WTC11 (cell line): ENCODE measurements around the gene ANO3. TPM values are rescaled to one million over a fixed set of nuclear protein-coding genes. Genes with fewer than 3 reads are reported as not detected.

Source experiments
- ATAC-seq: fragments of 200-7000 bp; cut with Tn5 transposase; 2 replicates; pipeline ENCODE4 v1.10.0; 2021; ENCODE audit warnings: mild to moderate bottlenecking, moderate library complexity
- CTCF ChIA-PET: fragments of 300-600 bp; sonication (Branson Sonifier 250); formaldehyde crosslinking; loops from one replicate; lab custom pipeline; 2021; ENCODE audit warnings: antibody characterized with exemption; lab: Charles Lee
- POLR2A ChIA-PET: fragments of 350-600 bp; sonication (Branson Sonifier 250); formaldehyde crosslinking; loops from one replicate; lab custom pipeline; 2021; ENCODE audit warnings: antibody characterized with exemption; lab: Charles Lee
- DNase-seq: peaks from one replicate; pipeline ENCODE4 v3.0.0; 2021; ENCODE audit warnings: low spot score
- H3K27ac Mint-ChIP-seq: 2 replicates; pipeline ENCODE4 v1.8.0; 2021; ENCODE audit warnings: mixed read lengths
- H3K27me3 Mint-ChIP-seq: 2 replicates; pipeline ENCODE4 v1.8.0; 2021; ENCODE audit warnings: low read depth, mild to moderate bottlenecking, moderate library complexity, mixed read lengths
- H3K36me3 Mint-ChIP-seq: 2 replicates; pipeline ENCODE4 v1.8.0; 2021; ENCODE audit warnings: mixed read lengths
- H3K4me1 Mint-ChIP-seq: 2 replicates; pipeline ENCODE4 v1.8.0; 2022; ENCODE audit warnings: mixed read lengths
- H3K4me3 Mint-ChIP-seq: 2 replicates; pipeline ENCODE4 v1.8.0; 2021; ENCODE audit warnings: mild to moderate bottlenecking, moderate library complexity, mixed read lengths
- H3K9me3 Mint-ChIP-seq: 2 replicates; pipeline ENCODE4 v1.8.0; 2021; ENCODE audit warnings: mixed read lengths
- AFF4 ChIP-seq: sonication (generic); formaldehyde crosslinking; IDR thresholded peaks from 2 replicates; pipeline ENCODE4 v1.8.1; 2023; ENCODE audit warnings: mild to moderate bottlenecking, missing genetic modification reagents, borderline replicate concordance
- ATF6 ChIP-seq: sonication (generic); formaldehyde crosslinking; IDR thresholded peaks from 2 replicates; pipeline ENCODE4 v1.8.1; 2023; ENCODE audit warnings: mild to moderate bottlenecking, missing genetic modification reagents
- CTCF ChIP-seq: fragments of 200-600 bp; IDR thresholded peaks from 2 replicates; pipeline ENCODE4 v1.8.0; 2022; ENCODE audit warnings: antibody characterized with exemption
- FOXP4 ChIP-seq: sonication (generic); formaldehyde crosslinking; IDR thresholded peaks from 2 replicates; pipeline ENCODE4 v1.8.0; 2022; ENCODE audit warnings: mild to moderate bottlenecking, missing genetic modification reagents
- GTF2I ChIP-seq: fragments of 250-450 bp; sonication (Bioruptor Pico); conservative IDR thresholded peaks from 2 replicates; pipeline ENCODE4 v1.4.0; 2021; ENCODE audit warnings: mild to moderate bottlenecking
- KAT7 ChIP-seq: sonication (generic); formaldehyde crosslinking; IDR thresholded peaks from 2 replicates; pipeline ENCODE4 v1.8.1; 2023; ENCODE audit warnings: missing genetic modification reagents, mild to moderate bottlenecking, borderline replicate concordance
- OVOL2 ChIP-seq: fragments of 250-450 bp; sonication (Bioruptor Pico); IDR thresholded peaks from 2 replicates; pipeline ENCODE4 v1.9.0; 2021; ENCODE audit warnings: mild to moderate bottlenecking, borderline replicate concordance
- PRDM15 ChIP-seq: sonication (generic); formaldehyde crosslinking; IDR thresholded peaks from 2 replicates; pipeline ENCODE4 v1.8.0; 2022; ENCODE audit warnings: missing genetic modification reagents
- SP1 ChIP-seq: sonication (generic); formaldehyde crosslinking; conservative IDR thresholded peaks from 2 replicates; pipeline ENCODE4 v1.8.1; 2022; ENCODE audit warnings: missing genetic modification reagents
- ZBTB21 ChIP-seq: sonication (generic); formaldehyde crosslinking; IDR thresholded peaks from 2 replicates; pipeline ENCODE4 v1.8.1; 2023; ENCODE audit warnings: mild to moderate bottlenecking, missing genetic modification reagents, borderline replicate concordance
- ZNF281 ChIP-seq: sonication (generic); formaldehyde crosslinking; IDR thresholded peaks from 2 replicates; pipeline ENCODE4 v1.8.0; 2023; ENCODE audit warnings: mild to moderate bottlenecking, missing genetic modification reagents
- ZNF671 ChIP-seq: fragments of 250-450 bp; sonication (Bioruptor Pico); IDR thresholded peaks from 2 replicates; pipeline ENCODE4 v1.8.0; 2021; ENCODE audit warnings: mild to moderate bottlenecking
- total RNA-seq: library from RNA; stranded (reverse); gene quantifications from 3 replicates; pipeline ENCODE4 v1.2.3, GENCODE V29; 2021

The ANO3 gene
- total RNA-seq, 1 experiment from 2014 or later = 0.11 TPM

GRCh38 chr11:26321516-26321915 lies 10.4 kb upstream of the ANO3 start (continued):
- TF ChIP-seq PRDM15 (CRISPR knock-in tag) = no peak
- TF ChIP-seq KAT7 (CRISPR knock-in tag) = no peak

- CTCF ChIA-PET = no interaction called here
- TF ChIP-seq AFF4 (CRISPR knock-in tag) (no peak), CTCF (no peak), ZNF671 (CRISPR knock-in tag) (no peak), ZBTB21 (CRISPR knock-in tag) (no peak), GTF2I (CRISPR knock-in tag) (no peak), ATF6 (no peak), SP1 (CRISPR knock-in tag) (no peak), FOXP4 (CRISPR knock-in tag) (no peak), PRDM15 (CRISPR knock-in tag) (no peak), ZNF281 (no peak), OVOL2 (CRISPR knock-in tag) (no peak)
- TF ChIP-seq, all 79 proteins: peak for 0
These were observed 9.4 kb upstream of the ANO3 start for GRCh38 chr11:26322335-26323067.

More at GRCh38 chr11:26322335-26323067, 9.4 kb upstream of the ANO3 start:
- Mint-ChIP-seq H3K36me3 (no peaks in the 10 kb centered on the region), H3K27ac (no peak overlapping the region), H3K9me3 (no peaks in the 10 kb centered on the region), H3K27me3 (no peaks in the 10 kb centered on the region), H3K4me1 (peaks cover 5% of the 10 kb centered on the region), H3K4me3 (no peak overlapping the region)
- no peak for ATAC-seq
- no peak for DNase-seq
- POLR2A ChIA-PET = no interaction called here
